Thoracic aorta (tissue), 2 donors: ENCODE measurements around the gene P4HB. TPM values are rescaled to one million over a fixed set of nuclear protein-coding genes. Genes with fewer than 3 reads are reported as not detected.

Source experiments
- ATAC-seq: fragments of 150-250 bp; one replicate; pipeline ENCODE4 v1.8.0; 2017; ENCODE audit warnings: low read depth; ENCODE audit not compliant: insufficient number of reproducible peaks, low FRiP score
- DNase-seq: peaks from one replicate; pipeline ENCODE4 v3.0.0-alpha.2; 2020; ENCODE audit warnings: low spot score
- H3K27ac ChIP-seq, 2 donors: fragments of 200-600 bp; sonication (generic); 1 replicate in 1 of 2; 2 replicates in 1 of 2; pipeline ENCODE4 v1.5.1; 2016; ENCODE audit warnings: mild to moderate bottlenecking in 2 of 2, moderate library complexity in 2 of 2
- H3K27me3 ChIP-seq: fragments of 200-600 bp; sonication (generic); replicated peaks from 2 replicates; pipeline ENCODE4 v1.6.0; 2016; ENCODE audit warnings: mild to moderate bottlenecking; ENCODE audit not compliant: insufficient read depth
- H3K36me3 ChIP-seq: fragments of 200-600 bp; sonication (generic); one replicate; pipeline ENCODE4 v1.5.1; 2016
- H3K4me1 ChIP-seq, 2 donors: fragments of 200-600 bp; sonication (generic); 1 replicate in 1 of 2; 2 replicates in 1 of 2; pipeline versions ENCODE4 v1.5.1 to v1.6.0; 2016; ENCODE audit warnings: low read depth in 2 of 2, mild to moderate bottlenecking in 1 of 2; ENCODE audit not compliant: control insufficient read depth in 1 of 2
- H3K4me3 ChIP-seq: fragments of 200-600 bp; sonication (generic); 2 replicates; pipeline ENCODE4 v1.5.1; 2016; ENCODE audit warnings: mild to moderate bottlenecking
- H3K9me3 ChIP-seq: fragments of 200-600 bp; sonication (generic); 2 replicates; pipeline ENCODE4 v1.5.1; 2016
- CTCF ChIP-seq: fragments of 200-600 bp; sonication (generic); IDR thresholded peaks from one replicate; pipeline ENCODE4 v1.5.1; 2019; ENCODE audit warnings: antibody characterized with exemption
- total RNA-seq, 2 donors: library from RNA; depleted of rRNA; stranded (reverse); fragments of >200 nt; gene quantifications; one replicate each; pipeline versions ENCODE4 v1.1.0 to v1.2.3, GENCODE V29; 2016

Gene P4HB
- total RNA-seq, 2 donors from 2014 or later = 515 to 655 TPM

GRCh38 chr17:81900181-81900820 lies 40.0 kb upstream of the P4HB start:
- no peak overlapping the region for H3K4me3 ChIP-seq
- no peak overlapping the region for H3K27ac ChIP-seq
- TF ChIP-seq CTCF = no peak
- DNase-seq (no peak), ATAC-seq (no peak)
- H3K27me3 ChIP-seq = no peaks in the 10 kb centered on the region
- no peaks in the 10 kb centered on the region for H3K9me3 ChIP-seq
- peaks cover 41% of the 10 kb centered on the region for H3K36me3 ChIP-seq
- peaks cover 9 to 13% of the 10 kb centered on the region in 2 donors for H3K4me1 ChIP-seq

- no peaks in the 10 kb centered on the region for H3K9me3 ChIP-seq
- DNase-seq = no peak
These were observed 39.3 kb upstream of the P4HB start for GRCh38 chr17:81899514-81900166.

GRCh38 chr17:81898885-81899284 lies 38.5 kb upstream of the P4HB start:
- TF ChIP-seq CTCF = no peak
- no peaks in the 10 kb centered on the region for H3K9me3 ChIP-seq
- peaks cover 44% of the 10 kb centered on the region for H3K36me3 ChIP-seq
- no peak overlapping the region for H3K27ac ChIP-seq
- no peak for ATAC-seq
- H3K27me3 ChIP-seq = no peaks in the 10 kb centered on the region
- peaks cover 9 to 13% of the 10 kb centered on the region in 2 donors for H3K4me1 ChIP-seq
- no peak for DNase-seq
- H3K4me3 ChIP-seq = no peak overlapping the region

More at GRCh38 chr17:81899514-81900166, 39.3 kb upstream of the P4HB start:
- no peak overlapping the region for H3K27ac ChIP-seq
- H3K4me3 ChIP-seq = no peak overlapping the region
- peaks cover 44% of the 10 kb centered on the region for H3K36me3 ChIP-seq
- ATAC-seq = no peak
- H3K27me3 ChIP-seq = no peaks in the 10 kb centered on the region
- TF ChIP-seq CTCF = no peak
- peaks cover 9 to 13% of the 10 kb centered on the region in 2 donors for H3K4me1 ChIP-seq

- DNase-seq (no peak), ATAC-seq (no peak)
- TF ChIP-seq CTCF = no peak
- Histone ChIP-seq H3K4me3 (no peak overlapping the region), H3K36me3 (peaks cover 44% of the 10 kb centered on the region), H3K4me1 (peaks cover 9 to 13% of the 10 kb centered on the region in 2 donors), H3K9me3 (no peaks in the 10 kb centered on the region), H3K27me3 (no peaks in the 10 kb centered on the region), H3K27ac (no peak overlapping the region)
These were observed 37.9 kb upstream of the P4HB start for GRCh38 chr17:81898029-81898866.

GRCh38 chr17:81895400-81895799 lies 35.1 kb upstream of the P4HB start:
- H3K36me3 ChIP-seq = peaks cover 43% of the 10 kb centered on the region
- TF ChIP-seq CTCF = no peak
- ATAC-seq = no peak
- H3K9me3 ChIP-seq = no peaks in the 10 kb centered on the region
- no peak for DNase-seq
- H3K27me3 ChIP-seq = no peaks in the 10 kb centered on the region
- peaks cover 5 to 14% of the 10 kb centered on the region in 2 donors for H3K4me1 ChIP-seq
- no peak overlapping the region for H3K27ac ChIP-seq
- no peak overlapping the region for H3K4me3 ChIP-seq
